Tibial artery (tissue), 4 donors: ENCODE results near the gene MLEC.

Experiments used
- DNase-seq, 2 donors: peaks; one replicate each; pipeline ENCODE4 v3.0.0-alpha.2; 2019
- H3K27ac ChIP-seq, 2 donors: fragments of 200-600 bp; sonication (generic) in 1 of 2; 1 replicate in 1 of 2; 2 replicates in 1 of 2; pipeline ENCODE4 v1.5.1; 2018 to 2019; ENCODE audit warnings: mild to moderate bottlenecking in 1 of 2
- H3K27me3 ChIP-seq, 2 donors: fragments of 200-600 bp; sonication (generic) in 1 of 2; one replicate each; pipeline versions ENCODE4 v1.5.1 to v1.6.0; 2016 to 2019
- H3K36me3 ChIP-seq, 3 donors: fragments of 200-600 bp; sonication (generic) in 2 of 3; one replicate each; pipeline ENCODE4 v1.5.1; 2016 to 2019; ENCODE audit warnings: mild to moderate bottlenecking in 2 of 3
- H3K4me1 ChIP-seq, 4 donors: fragments of 200-600 bp; sonication (generic) in 2 of 4; 1 replicate in 3 of 4; 2 replicates in 1 of 4; pipeline ENCODE4 v1.5.1; 2016 to 2019
- H3K4me3 ChIP-seq, 2 donors: fragments of 200-600 bp; sonication (generic) in 1 of 2; 1 replicate in 1 of 2; 2 replicates in 1 of 2; pipeline ENCODE4 v1.5.1; 2018 to 2019; ENCODE audit warnings: mild to moderate bottlenecking in 2 of 2
- H3K9me3 ChIP-seq, 3 donors: fragments of 200-600 bp; sonication (generic) in 1 of 3; one replicate each; pipeline ENCODE4 v1.5.1; 2016 to 2019
- CTCF ChIP-seq, 2 experiments: fragments of 200-600 bp in 1 of 2; fragments of 450-650 bp in 1 of 2; IDR thresholded peaks; one replicate each; pipeline ENCODE4 v1.5.1; 2017 to 2019; ENCODE audit warnings: antibody characterized with exemption in 2 of 2, mild to moderate bottlenecking in 1 of 2, moderate library complexity in 1 of 2
- intact Hi-C: fragments of 100-400 bp; cut with DNase I; formaldehyde crosslinking; loops from one replicate; pipeline ENCODE4 v1.15.0; 2023; ENCODE audit warnings: low total_unique reads

Gene MLEC

DNA sequence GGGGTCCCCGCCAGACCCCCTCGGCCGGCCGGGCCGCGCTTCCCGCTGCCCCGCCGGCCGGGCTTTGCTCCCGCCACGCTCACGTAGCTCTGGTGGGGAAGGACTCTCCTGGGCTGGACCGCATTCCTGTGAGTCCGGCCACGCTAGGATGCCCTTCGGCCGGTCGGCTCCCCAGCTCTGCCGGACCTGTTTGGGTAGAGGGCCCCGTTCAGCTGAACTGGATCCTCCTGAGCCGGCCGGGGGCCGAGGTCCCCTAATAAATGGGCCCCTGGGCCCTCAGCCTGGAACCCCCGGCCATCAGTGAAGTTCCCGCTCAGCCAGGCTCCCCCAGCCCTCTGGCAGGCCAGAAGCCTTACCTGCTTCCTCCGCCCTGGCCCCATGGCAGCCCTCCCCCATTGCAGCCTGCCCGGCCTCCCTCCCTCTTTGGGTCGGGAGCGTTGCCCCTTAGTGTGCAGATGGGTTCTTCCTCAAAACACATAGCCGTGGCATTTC, 23.9 kb downstream of the MLEC start:
- TF ChIP-seq CTCF (IDR thresholded peaks at IDR 0.05), result no peak
- H3K36me3 ChIP-seq, result peaks cover 5 to 28% (median 16%) of the 10 kb centered on the region in 3 donors
- H3K27ac ChIP-seq, result peak overlapping the region; percentile 89 to 90
- intact Hi-C loops, result loop anchor here (2.0 to 10.0 kb wide), 4 partner anchors 22 to 264 kb away; partner anchors contain the start of genes HNF1A and POP5
- H3K9me3 ChIP-seq, result no peaks in the 10 kb centered on the region
- peak overlapping the region; percentile 65 to 91 for H3K4me3 ChIP-seq
- DNase-seq, result no peak
- H3K4me1 ChIP-seq, result peaks cover 0 to 23% (median 16%) of the 10 kb centered on the region in 4 donors
- no peaks in the 10 kb centered on the region for H3K27me3 ChIP-seq

DNA sequence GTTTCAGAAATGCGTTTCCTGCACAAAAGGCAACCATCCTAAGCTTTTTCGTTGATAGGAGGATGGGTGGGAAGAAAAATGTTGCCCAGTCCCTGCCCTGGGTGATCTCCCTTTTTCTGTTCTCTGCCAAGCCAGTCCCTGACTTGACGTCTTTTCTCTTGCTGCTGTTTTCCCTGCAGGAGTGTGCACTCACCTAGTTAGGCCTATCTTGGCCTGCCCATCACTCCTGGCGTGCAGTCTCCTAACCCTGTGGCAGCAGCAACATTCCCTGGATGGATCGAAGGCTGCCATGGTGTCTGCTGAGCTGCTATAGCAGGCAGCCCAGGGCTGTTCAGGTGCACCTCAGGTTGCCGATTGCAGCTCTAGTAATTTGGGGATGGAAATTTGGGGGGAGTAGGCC, 24.5 kb downstream of the MLEC start:
- Histone ChIP-seq H3K27ac (peak overlapping the region; percentile 89 to 90), H3K9me3 (no peaks in the 10 kb centered on the region), H3K4me3 (peak overlapping the region; percentile 65 to 91), H3K27me3 (no peaks in the 10 kb centered on the region), H3K36me3 (peaks cover 8 to 33% (median 21%) of the 10 kb centered on the region in 3 donors), H3K4me1 (peaks cover 0 to 23% (median 16%) of the 10 kb centered on the region in 4 donors)
- no peak for DNase-seq
- TF ChIP-seq CTCF (IDR thresholded peaks at IDR 0.05), result no peak
- intact Hi-C loops, result loop anchor here (2.0 to 10.0 kb wide), 4 partner anchors 23 to 263 kb away; partner anchors contain the start of genes HNF1A and POP5

GRCh38 chr12:120712610-120713009, 25.7 kb downstream of the MLEC start:
- H3K4me1 ChIP-seq, result peaks cover 0 to 23% (median 16%) of the 10 kb centered on the region in 4 donors
- H3K4me3 ChIP-seq, result no peak overlapping the region
- H3K27ac ChIP-seq, result no peak overlapping the region
- intact Hi-C loops, result loop anchor here (5.0 to 10.0 kb wide), 3 partner anchors 65 to 262 kb away; partner anchors contain the start of genes HNF1A and POP5
- H3K9me3 ChIP-seq, result no peaks in the 10 kb centered on the region
- no peak for DNase-seq
- no peak for TF ChIP-seq CTCF (IDR thresholded peaks at IDR 0.05)
- no peaks in the 10 kb centered on the region for H3K27me3 ChIP-seq
- peaks cover 19 to 45% (median 33%) of the 10 kb centered on the region in 3 donors for H3K36me3 ChIP-seq

GRCh38 chr12:120713861-120714482, 27.0 kb downstream of the MLEC start:
- Histone ChIP-seq H3K9me3 (no peaks in the 10 kb centered on the region), H3K27ac (no peak overlapping the region), H3K4me3 (no peak overlapping the region), H3K27me3 (no peaks in the 10 kb centered on the region), H3K4me1 (peaks cover 0 to 23% (median 16%) of the 10 kb centered on the region in 4 donors), H3K36me3 (peaks cover 31 to 59% (median 45%) of the 10 kb centered on the region in 3 donors)
- intact Hi-C loops, result loop anchor here (5.0 to 10.0 kb wide), 3 partner anchors 67 to 261 kb away; partner anchors contain the start of genes HNF1A and POP5
- peak; percentile 79 to 87 for TF ChIP-seq CTCF (IDR thresholded peaks at IDR 0.05)
- peak in 1 of 2 donors; percentile 63 for DNase-seq

DNA sequence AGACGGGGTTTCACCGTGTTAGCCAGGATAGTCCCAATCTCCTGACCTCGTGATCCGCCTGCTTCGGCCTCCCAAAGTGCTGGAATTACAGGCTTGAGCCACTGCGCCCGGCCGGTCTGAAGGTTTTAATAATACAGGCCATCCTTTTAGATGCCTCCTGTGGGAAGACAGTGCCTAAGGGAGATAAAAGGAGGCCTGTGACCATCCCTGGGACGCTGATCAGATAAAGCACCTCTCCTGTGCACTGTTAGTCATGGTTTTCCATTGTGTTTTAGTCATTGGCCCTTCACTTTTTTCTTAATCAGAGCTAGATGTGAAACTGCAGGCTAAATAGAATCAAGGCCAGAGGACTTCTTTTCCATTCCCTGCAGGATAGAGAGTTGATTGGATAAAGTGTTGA, 31.1 kb downstream of the MLEC start:
- H3K4me1 ChIP-seq, result peaks cover 0 to 7% (median 0%) of the 10 kb centered on the region in 4 donors
- H3K9me3 ChIP-seq, result no peaks in the 10 kb centered on the region
- H3K27me3 ChIP-seq, result no peaks in the 10 kb centered on the region
- H3K27ac ChIP-seq, result no peak overlapping the region
- no peak overlapping the region for H3K4me3 ChIP-seq
- TF ChIP-seq CTCF (IDR thresholded peaks at IDR 0.05), result no peak
- H3K36me3 ChIP-seq, result peaks cover 54 to 100% (median 76%) of the 10 kb centered on the region in 3 donors
- intact Hi-C loops, result loop anchor here (10.0 kb wide), 1 partner anchor 257 kb away; the partner anchor contains the start of gene HNF1A
- no peak for DNase-seq
